HL-60 (cell line): Measurements from ENCODE around the gene SLC23A2.
"Not testable (repeated sequence)": the region's sequence is repeated elsewhere in the genome, so short reads cannot be mapped to it uniquely, and the experiment has no call there.

Source experiments
- DNase-seq, 2 experiments: peaks; one replicate each; pipeline ENCODE4 v3.0.0-alpha.2; 2010 to 2020; ENCODE audit warnings: low read depth in 1 of 2, low spot score in 1 of 2
- H3K27ac ChIP-seq: fragments of 250-450 bp; sonication (Bioruptor Pico); replicated peaks from 2 replicates; pipeline ENCODE4 v1.5.1; 2020; ENCODE audit warnings: mild to moderate bottlenecking, moderate library complexity
- H3K27me3 ChIP-seq: fragments of 250-450 bp; sonication (Bioruptor Pico); 2 replicates; pipeline ENCODE4 v1.5.1; 2021; ENCODE audit warnings: mild to moderate bottlenecking, moderate library complexity; ENCODE audit not compliant: insufficient read depth, poor library complexity, severe bottlenecking
- H3K4me3 ChIP-seq: replicated peaks from 2 replicates; pipeline ENCODE4 v1.5.1; 2011; ENCODE audit warnings: mild to moderate bottlenecking, control low read depth, low read length; ENCODE audit not compliant: insufficient read depth
- GABPA ChIP-seq: IDR thresholded peaks from 2 replicates; pipeline ENCODE4 v1.6.1; 2012; ENCODE audit warnings: low read depth
- POLR2AphosphoS5 ChIP-seq: IDR thresholded peaks from 2 replicates; pipeline ENCODE4 v1.6.1; 2012; ENCODE audit warnings: low read depth
- SPI1 ChIP-seq: IDR thresholded peaks from 2 replicates; pipeline ENCODE4 v1.6.1; 2012; ENCODE audit warnings: low read depth, mild to moderate bottlenecking, borderline replicate concordance
- TF ChIP-seq, protein P1 (sequence below): IDR thresholded peaks from 2 replicates; pipeline ENCODE4 v1.6.1; 2012; ENCODE audit warnings: low read depth; ENCODE audit not compliant: insufficient replicate concordance
- TF ChIP-seq, protein P2 (sequence below): IDR thresholded peaks from one replicate; pipeline ENCODE4 v1.5.1; 2011; ENCODE audit warnings: low read length, control low read depth, inconsistent platforms; ENCODE audit not compliant: insufficient read depth

Gene SLC23A2

DNA sequence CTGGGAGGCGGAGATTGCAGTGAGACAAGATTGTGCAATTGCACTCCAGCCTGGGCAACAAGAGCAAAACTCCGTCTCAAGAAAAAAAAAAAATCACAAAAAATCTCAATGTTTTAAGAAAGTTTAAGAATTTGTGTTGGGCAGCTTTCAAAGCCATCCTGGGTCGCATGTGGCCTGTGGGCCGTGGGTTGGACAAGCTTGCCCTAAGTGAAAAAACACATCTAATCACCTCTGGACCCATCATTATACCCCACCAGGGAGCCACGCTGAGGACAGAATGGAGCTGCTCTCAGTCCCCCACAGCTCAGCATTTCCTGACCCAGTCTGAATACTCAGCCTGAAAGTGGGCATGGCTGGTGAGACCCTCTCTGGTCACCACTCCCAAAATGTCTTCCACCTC lies 150.3 kb downstream of the SLC23A2 start:
- no peaks in the 10 kb centered on the region for H3K27me3 ChIP-seq
- TF ChIP-seq, protein P1, sequence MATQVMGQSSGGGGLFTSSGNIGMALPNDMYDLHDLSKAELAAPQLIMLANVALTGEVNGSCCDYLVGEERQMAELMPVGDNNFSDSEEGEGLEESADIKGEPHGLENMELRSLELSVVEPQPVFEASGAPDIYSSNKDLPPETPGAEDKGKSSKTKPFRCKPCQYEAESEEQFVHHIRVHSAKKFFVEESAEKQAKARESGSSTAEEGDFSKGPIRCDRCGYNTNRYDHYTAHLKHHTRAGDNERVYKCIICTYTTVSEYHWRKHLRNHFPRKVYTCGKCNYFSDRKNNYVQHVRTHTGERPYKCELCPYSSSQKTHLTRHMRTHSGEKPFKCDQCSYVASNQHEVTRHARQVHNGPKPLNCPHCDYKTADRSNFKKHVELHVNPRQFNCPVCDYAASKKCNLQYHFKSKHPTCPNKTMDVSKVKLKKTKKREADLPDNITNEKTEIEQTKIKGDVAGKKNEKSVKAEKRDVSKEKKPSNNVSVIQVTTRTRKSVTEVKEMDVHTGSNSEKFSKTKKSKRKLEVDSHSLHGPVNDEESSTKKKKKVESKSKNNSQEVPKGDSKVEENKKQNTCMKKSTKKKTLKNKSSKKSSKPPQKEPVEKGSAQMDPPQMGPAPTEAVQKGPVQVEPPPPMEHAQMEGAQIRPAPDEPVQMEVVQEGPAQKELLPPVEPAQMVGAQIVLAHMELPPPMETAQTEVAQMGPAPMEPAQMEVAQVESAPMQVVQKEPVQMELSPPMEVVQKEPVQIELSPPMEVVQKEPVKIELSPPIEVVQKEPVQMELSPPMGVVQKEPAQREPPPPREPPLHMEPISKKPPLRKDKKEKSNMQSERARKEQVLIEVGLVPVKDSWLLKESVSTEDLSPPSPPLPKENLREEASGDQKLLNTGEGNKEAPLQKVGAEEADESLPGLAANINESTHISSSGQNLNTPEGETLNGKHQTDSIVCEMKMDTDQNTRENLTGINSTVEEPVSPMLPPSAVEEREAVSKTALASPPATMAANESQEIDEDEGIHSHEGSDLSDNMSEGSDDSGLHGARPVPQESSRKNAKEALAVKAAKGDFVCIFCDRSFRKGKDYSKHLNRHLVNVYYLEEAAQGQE, result no peak
- TF ChIP-seq POLR2AphosphoS5 (no peak), GABPA (no peak), SPI1 (no peak)
- TF ChIP-seq, protein P2, sequence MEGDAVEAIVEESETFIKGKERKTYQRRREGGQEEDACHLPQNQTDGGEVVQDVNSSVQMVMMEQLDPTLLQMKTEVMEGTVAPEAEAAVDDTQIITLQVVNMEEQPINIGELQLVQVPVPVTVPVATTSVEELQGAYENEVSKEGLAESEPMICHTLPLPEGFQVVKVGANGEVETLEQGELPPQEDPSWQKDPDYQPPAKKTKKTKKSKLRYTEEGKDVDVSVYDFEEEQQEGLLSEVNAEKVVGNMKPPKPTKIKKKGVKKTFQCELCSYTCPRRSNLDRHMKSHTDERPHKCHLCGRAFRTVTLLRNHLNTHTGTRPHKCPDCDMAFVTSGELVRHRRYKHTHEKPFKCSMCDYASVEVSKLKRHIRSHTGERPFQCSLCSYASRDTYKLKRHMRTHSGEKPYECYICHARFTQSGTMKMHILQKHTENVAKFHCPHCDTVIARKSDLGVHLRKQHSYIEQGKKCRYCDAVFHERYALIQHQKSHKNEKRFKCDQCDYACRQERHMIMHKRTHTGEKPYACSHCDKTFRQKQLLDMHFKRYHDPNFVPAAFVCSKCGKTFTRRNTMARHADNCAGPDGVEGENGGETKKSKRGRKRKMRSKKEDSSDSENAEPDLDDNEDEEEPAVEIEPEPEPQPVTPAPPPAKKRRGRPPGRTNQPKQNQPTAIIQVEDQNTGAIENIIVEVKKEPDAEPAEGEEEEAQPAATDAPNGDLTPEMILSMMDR, result no peak
- H3K4me3 ChIP-seq, result no peak overlapping the region
- DNase-seq, result no peak
- H3K27ac ChIP-seq, result no peak overlapping the region

DNA sequence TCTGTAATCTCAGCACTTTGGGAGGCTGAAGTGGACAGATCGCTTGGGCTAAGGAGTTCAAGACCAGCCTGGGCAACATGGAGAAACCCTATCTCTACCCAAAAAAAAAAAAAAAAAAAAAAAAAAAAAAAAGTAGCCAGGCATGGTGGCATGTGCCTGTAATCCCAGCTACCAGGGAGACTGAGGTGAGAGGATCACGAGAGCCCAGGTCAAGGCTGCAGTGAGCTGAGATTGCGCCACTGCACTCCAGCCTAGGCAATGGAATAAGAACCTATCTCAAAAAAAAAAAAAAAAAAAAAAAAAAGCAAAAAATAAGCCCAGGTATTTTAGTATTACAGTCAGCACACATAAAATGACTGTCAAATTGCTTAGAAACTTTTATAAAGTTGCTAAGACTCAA lies 152.5 kb downstream of the SLC23A2 start:
- DNase-seq, H3K27ac ChIP-seq, H3K27me3 ChIP-seq, H3K4me3 ChIP-seq: not testable (repeated sequence)

DNA sequence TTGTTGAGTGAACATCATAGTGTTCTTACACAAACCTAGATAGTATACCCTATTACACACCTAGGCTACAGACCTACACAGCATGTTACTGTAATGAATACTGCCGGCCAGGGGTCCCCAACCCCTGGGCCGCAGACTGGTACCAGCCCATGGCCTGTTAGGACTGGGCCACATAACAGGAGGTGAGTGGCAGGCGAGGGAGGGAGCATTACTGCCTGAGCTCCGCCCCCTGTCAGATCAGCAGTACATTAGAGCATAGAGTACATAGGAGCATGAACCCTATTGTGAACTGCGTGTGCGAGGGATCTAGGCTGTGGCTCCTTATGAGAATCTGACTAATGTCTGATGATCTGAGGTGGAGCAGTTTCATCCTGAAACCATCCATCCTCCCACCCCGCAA lies 153.3 kb downstream of the SLC23A2 start:
- DNase-seq, result no peak
- Histone ChIP-seq H3K27me3 (no peaks in the 10 kb centered on the region), H3K27ac (no peak overlapping the region), H3K4me3 (no peak overlapping the region)
- TF ChIP-seq, protein P2, result no peak
- TF ChIP-seq GABPA (no peak), SPI1 (no peak), POLR2AphosphoS5 (no peak)
- TF ChIP-seq, protein P1, result no peak

DNA sequence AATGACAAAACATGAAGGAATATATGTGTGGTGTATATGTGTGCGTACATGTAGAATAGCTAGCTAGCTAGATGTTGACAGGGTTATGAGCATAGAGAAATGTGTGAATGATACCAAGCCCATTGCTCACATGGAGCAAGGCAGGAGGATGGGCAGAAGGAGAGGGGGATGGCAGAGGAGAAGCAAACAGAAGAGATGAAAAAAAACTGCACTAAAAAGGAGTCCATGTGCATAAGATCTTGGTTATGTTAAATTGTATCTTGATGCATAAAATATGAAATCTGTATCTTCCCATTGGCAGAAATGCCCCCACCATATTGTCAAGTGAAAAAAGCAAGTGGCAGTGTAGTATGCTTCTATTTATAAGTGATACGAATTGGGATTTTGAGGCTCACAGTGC lies 154.5 kb downstream of the SLC23A2 start:
- DNase-seq, result no peak
- TF ChIP-seq, protein P2, result no peak
- TF ChIP-seq POLR2AphosphoS5, result no peak
- TF ChIP-seq SPI1, result no peak
- Histone ChIP-seq H3K27me3 (no peaks in the 10 kb centered on the region), H3K4me3 (no peak overlapping the region), H3K27ac (no peak overlapping the region)
